HCT116 (cell line): ENCODE results near the gene ERC2. TPM values are rescaled to one million over a fixed set of nuclear protein-coding genes. Genes with fewer than 3 reads are reported as not detected.

Experiments used
- ATAC-seq: fragments of 200-7000 bp; cut with Tn5 transposase; 2 replicates; pipeline ENCODE4 v1.9.1; 2020; ENCODE audit warnings: mild to moderate bottlenecking, moderate library complexity
- BruUV-seq: library from RNA; stranded (reverse); fragments of 400-500 nt; replicated peaks from 2 replicates; lab custom pipeline; 2021; lab: Mats Ljungman, UMichigan
- CTCF ChIA-PET: fragments of 300-600 bp; sonication (Branson Sonifier 250); formaldehyde crosslinking; loops from one replicate; lab custom pipeline; 2021; ENCODE audit warnings: antibody characterized with exemption; lab: Charles Lee
- POLR2A ChIA-PET: fragments of 300-600, 350-600 bp; sonication (Branson Sonifier 250); formaldehyde crosslinking; loops from one replicate; lab custom pipeline; 2021; ENCODE audit warnings: antibody characterized with exemption; lab: Charles Lee
- RAD21 ChIA-PET, 2 experiments: fragments of 300-600 bp; sonication (Branson Sonifier 250); formaldehyde crosslinking; loops; one replicate each; lab custom pipeline; 2023; ENCODE audit warnings: low total read pairs in 2 of 2; ENCODE audit not compliant: uncharacterized antibody in 2 of 2, unreplicated experiment in 2 of 2, low non-redundant PET in 1 of 2; lab: Charles Lee
- DNase-seq: peaks from one replicate; pipeline ENCODE4 v3.0.0-alpha.2; 2010; ENCODE audit warnings: low read depth, low spot score
- H2AFZ ChIP-seq: fragments of 200-600 bp; shearing (Covaris generic), sonication (generic); 2 replicates; pipeline ENCODE4 v1.6.1; 2017; ENCODE audit warnings: low read depth, mixed run types, mixed read lengths, antibody characterized with exemption, low read length; ENCODE audit not compliant: poor library complexity, severe bottlenecking
- H3K27ac ChIP-seq: 2 replicates; pipeline ENCODE4 v1.5.1; 2012; ENCODE audit warnings: low read depth, low read length
- H3K27me3 ChIP-seq: fragments of 200-600 bp; sonication (generic); 2 replicates; pipeline ENCODE4 v1.6.1; 2016; ENCODE audit warnings: mixed run types, low read length, mixed read lengths; ENCODE audit not compliant: insufficient read depth
- H3K36me3 ChIP-seq, 2 experiments: fragments of 200-500 bp in 1 of 2; fragments of 200-600 bp in 1 of 2; sonication (Bioruptor generic) in 1 of 2; sonication (generic) in 1 of 2; 2 replicates each; pipeline versions ENCODE4 v1.5.1 to v1.6.1; 2014 to 2016; ENCODE audit warnings: low read length in 2 of 2, inconsistent platforms in 1 of 2, mixed read lengths in 1 of 2, mixed run types in 1 of 2; ENCODE audit not compliant: insufficient read depth in 2 of 2, control insufficient read depth in 1 of 2
- H3K4me1 ChIP-seq, 2 experiments: fragments of 200-600 bp in 1 of 2; sonication (generic) in 1 of 2; 2 replicates each; pipeline versions ENCODE4 v1.5.1 to v1.6.1; 2012 to 2017; ENCODE audit warnings: low read length in 2 of 2, inconsistent platforms in 1 of 2, mild to moderate bottlenecking in 1 of 2, mixed read lengths in 1 of 2, mixed run types in 1 of 2, moderate library complexity in 1 of 2; ENCODE audit not compliant: insufficient read depth in 2 of 2, control insufficient read depth in 1 of 2
- H3K4me2 ChIP-seq: fragments of 200-600 bp; sonication (generic); 2 replicates; pipeline ENCODE4 v1.6.1; 2017; ENCODE audit warnings: mixed run types, low read length, mixed read lengths
- H3K4me3 ChIP-seq, 2 experiments: fragments of 200-600 bp in 1 of 2; sonication (generic) in 1 of 2; replicated peaks in 1 of 2; 2 replicates each; pipeline ENCODE4 v1.5.1; 2011 to 2016; ENCODE audit warnings: low read length in 2 of 2, control low read depth in 1 of 2, low read depth in 1 of 2, mild to moderate bottlenecking in 1 of 2, mixed read lengths in 1 of 2, mixed run types in 1 of 2
- H3K79me2 ChIP-seq: fragments of 200-600 bp; sonication (generic); 2 replicates; pipeline ENCODE4 v1.6.1; 2017; ENCODE audit warnings: mild to moderate bottlenecking, mixed run types, low read length, moderate library complexity, mixed read lengths; ENCODE audit not compliant: insufficient read depth
- H3K9ac ChIP-seq: fragments of 200-600 bp; sonication (generic); 2 replicates; pipeline ENCODE4 v1.6.1; 2016; ENCODE audit warnings: low read length, mixed read lengths
- H3K9me2 ChIP-seq: fragments of 200-600 bp; sonication (generic), shearing (Covaris generic); 2 replicates; pipeline ENCODE4 v1.6.1; 2017; ENCODE audit warnings: mixed run types, mild to moderate bottlenecking, moderate library complexity; ENCODE audit not compliant: insufficient read depth
- H3K9me3 ChIP-seq, 2 experiments: fragments of 200-500 bp in 1 of 2; fragments of 200-600 bp in 1 of 2; sonication (Bioruptor generic) in 1 of 2; sonication (generic) in 1 of 2; 2 replicates each; pipeline ENCODE4 v1.6.1; 2014 to 2017; ENCODE audit warnings: low read length in 2 of 2, mixed read lengths in 2 of 2, inconsistent platforms in 1 of 2, low read depth in 1 of 2, mild to moderate bottlenecking in 1 of 2, mixed run types in 1 of 2, moderate library complexity in 1 of 2; ENCODE audit not compliant: control insufficient read depth in 1 of 2, insufficient read depth in 1 of 2
- H4K20me1 ChIP-seq: fragments of 200-600 bp; sonication (generic), shearing (Covaris generic); 2 replicates; pipeline ENCODE4 v1.6.1; 2017; ENCODE audit warnings: mixed run types, mild to moderate bottlenecking, moderate library complexity; ENCODE audit not compliant: insufficient read depth
- ATF3 ChIP-seq: IDR thresholded peaks from 2 replicates; pipeline ENCODE4 v1.6.1; 2012
- CBX3 ChIP-seq: IDR thresholded peaks from 2 replicates; pipeline ENCODE4 v1.6.1; 2012; ENCODE audit warnings: low read depth
- CTCF ChIP-seq, 3 experiments: fragments of 200-600 bp in 1 of 3; sonication (generic) in 1 of 3; IDR thresholded peaks in 2 of 3; conservative IDR thresholded peaks in 1 of 3; 2 replicates each; pipeline ENCODE4 v1.5.1; 2012 to 2017; ENCODE audit warnings: low read depth in 2 of 3, low read length in 2 of 3, antibody characterized with exemption in 1 of 3, borderline replicate concordance in 1 of 3, control low read depth in 1 of 3, mild to moderate bottlenecking in 1 of 3, mixed read lengths in 1 of 3, mixed run types in 1 of 3, moderate library complexity in 1 of 3; ENCODE audit not compliant: insufficient read depth in 1 of 3
- EGR1 ChIP-seq: IDR thresholded peaks from 2 replicates; pipeline ENCODE4 v1.6.1; 2012; ENCODE audit warnings: low read depth
- ELF1 ChIP-seq: IDR thresholded peaks from 2 replicates; pipeline ENCODE4 v1.6.1; 2012; ENCODE audit warnings: low read depth, borderline replicate concordance
- EZH2 ChIP-seq: fragments of 200-600 bp; sonication (generic); IDR thresholded peaks from 2 replicates; pipeline ENCODE4 v1.6.1; 2017; ENCODE audit warnings: antibody characterized with exemption, mixed run types
- EZH2phosphoT487 ChIP-seq: fragments of 200-600 bp; IDR thresholded peaks from 2 replicates; pipeline ENCODE4 v1.6.1; 2018; ENCODE audit warnings: antibody characterized with exemption, borderline replicate concordance
- FOSL1 ChIP-seq: IDR thresholded peaks from 2 replicates; pipeline ENCODE4 v1.6.1; 2012; ENCODE audit warnings: low read depth
- POLR2A ChIP-seq: IDR thresholded peaks from 2 replicates; pipeline ENCODE4 v1.7.0; 2011; ENCODE audit warnings: borderline replicate concordance; ENCODE audit not compliant: insufficient read depth, insufficient read length; ENCODE audit errors: extremely low read depth
- POLR2AphosphoS5 ChIP-seq: IDR thresholded peaks from 2 replicates; pipeline ENCODE4 v1.6.1; 2011; ENCODE audit warnings: mild to moderate bottlenecking, low read depth, low read length, moderate library complexity
- RAD21 ChIP-seq: IDR thresholded peaks from 2 replicates; pipeline ENCODE4 v1.6.1; 2012; ENCODE audit warnings: low read depth, mild to moderate bottlenecking
- SIN3A ChIP-seq: IDR thresholded peaks from 2 replicates; pipeline ENCODE4 v1.6.1; 2012; ENCODE audit warnings: low read depth
- SP1 ChIP-seq: IDR thresholded peaks from 2 replicates; pipeline ENCODE4 v1.6.1; 2012; ENCODE audit warnings: low read depth
- ZFX ChIP-seq: fragments of 450-650 bp; IDR thresholded peaks from 2 replicates; pipeline ENCODE4 v1.6.1; 2017
- ZNF274 ChIP-seq: fragments of 200-500 bp; sonication (Bioruptor generic); IDR thresholded peaks from 2 replicates; pipeline ENCODE4 v1.6.1; 2014; ENCODE audit warnings: mild to moderate bottlenecking, low read depth, low read length, inconsistent platforms
- intact Hi-C: fragments of 100-400 bp; cut with micrococcal nuclease; formaldehyde crosslinking; loops from 2 replicates; pipeline ENCODE4 v1.10.0; 2022
- total RNA-seq: library from RNA; stranded (reverse); gene quantifications from one replicate; pipeline ENCODE4 v1.2.1, GENCODE V29; 2021; ENCODE audit not compliant: unreplicated experiment

The ERC2 gene
- total RNA-seq, 1 experiment from 2014 or later: not detected

- Histone ChIP-seq H2AFZ (no peak overlapping the region), H3K9me3 (no peaks in the 10 kb centered on the region), H3K27me3 (peaks cover 18% of the 10 kb centered on the region), H3K79me2 (no peaks in the 10 kb centered on the region), H4K20me1 (no peaks in the 10 kb centered on the region), H3K27ac (no peak overlapping the region), H3K4me1 (no peaks in the 10 kb centered on the region), H3K9ac (no peak overlapping the region), H3K36me3 (no peaks in the 10 kb centered on the region), H3K4me2 (no peak overlapping the region), H3K9me2 (no peaks in the 10 kb centered on the region), H3K4me3 (no peak overlapping the region)
- ChIA-PET RAD21 (interaction anchor here in 1 of 2 experiments (0.9 kb wide), 1 partner anchor 70 kb away, joined by 9 read pairs; no protein-coding TSS in a partner anchor), POLR2A (no interaction called here), CTCF (interaction anchor here (1.3 kb wide), 1 partner anchor 37 kb away, joined by 3 read pairs; no protein-coding TSS in a partner anchor)
- 0 out of 6 replicates have a peak, but pooled peaks of 1 of the 3 experiments have one; percentile 17 for TF ChIP-seq CTCF (IDR thresholded peaks at IDR 0.05 in 2 of 3, conservative IDR thresholded peaks at IDR 0.05 in 1 of 3; ENCODE audit: borderline replicate concordance in 1 of 3, insufficient read depth in 1 of 3, low read depth in 2 of 3, low read length in 2 of 3)
- no peak for TF ChIP-seq ZFX
- no peak for ATAC-seq
- intact Hi-C loops: no loop called here
- no TSS peak for BruUV-seq
- no peak for DNase-seq
Measured at GRCh38 chr3:56410576-56410975, 57.7 kb downstream of the ERC2 start.

- ATAC-seq: no peak
- no peak for DNase-seq
- intact Hi-C loops: no loop called here
- Histone ChIP-seq H3K4me2 (no peak overlapping the region), H3K9me3 (no peaks in the 10 kb centered on the region), H3K4me3 (no peak overlapping the region), H3K36me3 (no peaks in the 10 kb centered on the region), H3K9me2 (no peaks in the 10 kb centered on the region), H3K79me2 (no peaks in the 10 kb centered on the region), H3K4me1 (no peaks in the 10 kb centered on the region), H3K9ac (no peak overlapping the region), H3K27ac (no peak overlapping the region), H2AFZ (no peak overlapping the region), H3K27me3 (peaks cover 17% of the 10 kb centered on the region), H4K20me1 (no peaks in the 10 kb centered on the region)
- ChIA-PET CTCF (interaction anchor here (1.3 kb wide), 1 partner anchor 37 kb away, joined by 3 read pairs; no protein-coding TSS in a partner anchor), RAD21 (interaction anchor here in 1 of 2 experiments (0.9 kb wide), 1 partner anchor 69 kb away, joined by 9 read pairs; no protein-coding TSS in a partner anchor), POLR2A (no interaction called here)
- BruUV-seq: no TSS peak
- TF ChIP-seq CBX3 (no peak), POLR2A (no peak), EZH2phosphoT487 (no peak), EGR1 (no peak), CTCF (IDR thresholded peaks at IDR 0.05 in 2 of 3, conservative IDR thresholded peaks at IDR 0.05 in 1 of 3; ENCODE audit: borderline replicate concordance in 1 of 3, insufficient read depth in 1 of 3, low read depth in 2 of 3, low read length in 2 of 3) (no peak), SP1 (no peak), SIN3A (no peak), ATF3 (no peak), POLR2AphosphoS5 (no peak), ZFX (no peak), FOSL1 (no peak), ELF1 (no peak), EZH2 (no peak), RAD21 (no peak), ZNF274 (no peak)
Measured at GRCh38 chr3:56409790-56410189, 58.5 kb downstream of the ERC2 start.
